Brain pericyte (primary cell): ENCODE data around the gene HSPB7.
"Not testable (repeated sequence)": the region's sequence is repeated elsewhere in the genome, so short reads cannot be mapped to it uniquely, and the experiment has no call there.

Experiments used
- DNase-seq: peaks from one replicate; pipeline ENCODE4 v3.0.0-alpha.2; 2012; ENCODE audit warnings: low read depth, low spot score

HSPB7 gene

DNA sequence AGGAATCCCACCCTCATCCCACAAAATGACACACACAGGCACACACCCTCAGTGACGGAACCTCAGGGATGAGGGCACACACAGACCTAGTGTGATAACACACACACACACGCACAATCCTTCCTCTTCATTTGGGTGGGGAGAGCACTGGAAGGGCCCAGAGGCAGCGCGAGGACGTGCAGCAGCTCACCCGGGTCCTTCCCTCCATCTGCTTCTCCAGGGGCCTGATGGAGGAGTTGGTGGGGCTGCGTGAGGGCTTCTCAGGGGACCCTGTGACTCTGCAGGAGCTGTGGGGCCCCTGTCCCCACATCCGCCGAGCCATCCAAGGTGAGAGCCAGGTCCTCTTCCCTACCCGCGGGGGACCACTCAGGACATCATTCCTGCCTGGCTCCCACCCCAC, 4.5 kb upstream of the HSPB7 start:
- DNase-seq, result no peak

DNA sequence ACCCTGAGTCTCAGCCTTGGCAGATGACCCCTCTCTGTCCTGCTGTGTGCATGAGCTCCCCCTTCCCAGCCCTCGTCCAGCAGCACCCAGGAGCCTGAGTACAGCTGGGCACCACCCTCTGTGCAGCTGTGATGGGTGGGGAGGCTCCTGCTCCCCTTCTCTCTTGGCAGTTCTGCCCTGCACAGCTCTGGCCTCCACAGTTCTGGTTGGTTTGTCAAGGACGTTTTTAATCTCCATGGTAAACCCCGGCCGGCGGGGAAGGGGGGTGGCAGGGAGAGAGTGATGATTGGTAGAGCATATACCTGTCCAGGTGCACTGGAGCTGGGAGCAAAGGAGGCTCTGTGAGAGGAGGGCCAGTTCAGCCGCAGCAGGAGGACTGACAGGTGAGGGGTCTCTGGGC, 3.8 kb upstream of the HSPB7 start, which contains the start of gene CLCNKA:
Gene CLCNKA, plus strand, starts transcription at position 356 of the 400 bp plus-strand sequence. CDS start 584 bp downstream, outside the sequence.
- no peak for DNase-seq

DNA sequence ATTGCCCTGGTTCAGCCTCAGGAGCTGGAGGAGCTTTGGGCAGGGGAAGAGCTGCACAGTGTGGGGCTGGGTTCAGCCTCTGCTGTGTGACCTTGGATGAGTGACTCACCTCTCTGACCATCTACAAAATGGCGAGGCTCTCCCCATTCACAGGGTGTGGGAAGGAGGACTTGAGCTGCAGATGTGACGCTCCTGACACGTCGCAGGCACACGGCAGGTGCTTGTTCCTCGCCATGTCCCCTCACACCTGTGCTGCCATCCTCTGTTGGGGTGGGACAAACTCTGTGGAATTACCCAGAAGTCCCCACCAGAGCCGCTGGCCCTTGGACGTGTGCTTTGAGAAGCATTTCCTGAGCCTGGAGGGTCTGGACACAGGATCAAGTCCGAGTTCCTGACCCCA, 3.0 kb upstream of the HSPB7 start:
- DNase-seq, result not testable (repeated sequence)

DNA sequence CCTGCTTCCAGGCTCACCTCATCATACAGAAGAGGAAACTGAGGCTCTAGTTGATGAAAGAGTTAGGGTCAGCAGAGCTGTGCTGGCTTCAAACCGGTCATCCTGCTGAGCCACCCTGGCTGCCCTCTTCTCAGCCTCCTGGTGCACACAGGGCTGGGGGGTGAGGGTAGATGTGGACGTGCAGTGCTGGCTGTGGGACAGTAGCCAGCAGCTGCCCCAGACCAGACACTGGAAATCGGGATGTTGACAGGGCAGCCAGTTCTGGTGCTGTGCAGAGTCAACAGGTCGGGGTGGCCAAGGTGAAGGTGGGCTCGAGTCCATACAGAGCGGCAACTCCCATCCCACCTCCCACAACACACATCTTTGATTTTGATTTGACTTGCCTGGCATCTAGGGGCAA, 2.5 kb upstream of the HSPB7 start:
- DNase-seq, result no peak

DNA sequence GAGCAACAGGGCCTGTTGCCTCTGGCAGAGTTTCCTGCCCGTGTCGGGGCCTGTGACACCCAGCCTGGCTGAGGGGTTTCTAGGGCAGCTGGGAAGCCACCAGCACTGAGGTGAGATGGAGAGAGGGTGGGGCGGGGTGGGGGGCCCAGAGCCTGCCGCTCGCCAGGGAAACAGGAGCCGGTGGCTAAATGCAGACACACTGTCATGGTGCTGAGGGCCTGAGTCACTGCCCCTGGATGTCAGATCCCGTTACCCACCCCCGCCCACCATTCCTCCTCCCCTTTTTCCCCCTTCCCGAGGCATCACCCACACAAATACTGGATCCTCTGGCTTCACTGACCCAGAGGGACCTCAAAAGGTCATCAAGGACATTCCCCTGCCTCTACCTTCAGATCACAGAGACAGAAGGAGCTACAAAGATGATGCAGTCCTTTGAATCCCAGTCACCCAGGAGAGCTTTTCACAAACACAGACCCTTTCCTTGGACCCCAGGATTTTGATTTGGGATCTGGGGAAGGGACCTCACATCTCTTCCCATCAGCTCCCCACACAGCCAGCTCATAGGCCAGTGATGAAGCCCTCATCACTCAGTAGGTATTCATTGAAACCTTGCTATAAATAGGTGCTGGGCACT, 1.9 kb upstream of the HSPB7 start:
- DNase-seq, result no peak

DNA sequence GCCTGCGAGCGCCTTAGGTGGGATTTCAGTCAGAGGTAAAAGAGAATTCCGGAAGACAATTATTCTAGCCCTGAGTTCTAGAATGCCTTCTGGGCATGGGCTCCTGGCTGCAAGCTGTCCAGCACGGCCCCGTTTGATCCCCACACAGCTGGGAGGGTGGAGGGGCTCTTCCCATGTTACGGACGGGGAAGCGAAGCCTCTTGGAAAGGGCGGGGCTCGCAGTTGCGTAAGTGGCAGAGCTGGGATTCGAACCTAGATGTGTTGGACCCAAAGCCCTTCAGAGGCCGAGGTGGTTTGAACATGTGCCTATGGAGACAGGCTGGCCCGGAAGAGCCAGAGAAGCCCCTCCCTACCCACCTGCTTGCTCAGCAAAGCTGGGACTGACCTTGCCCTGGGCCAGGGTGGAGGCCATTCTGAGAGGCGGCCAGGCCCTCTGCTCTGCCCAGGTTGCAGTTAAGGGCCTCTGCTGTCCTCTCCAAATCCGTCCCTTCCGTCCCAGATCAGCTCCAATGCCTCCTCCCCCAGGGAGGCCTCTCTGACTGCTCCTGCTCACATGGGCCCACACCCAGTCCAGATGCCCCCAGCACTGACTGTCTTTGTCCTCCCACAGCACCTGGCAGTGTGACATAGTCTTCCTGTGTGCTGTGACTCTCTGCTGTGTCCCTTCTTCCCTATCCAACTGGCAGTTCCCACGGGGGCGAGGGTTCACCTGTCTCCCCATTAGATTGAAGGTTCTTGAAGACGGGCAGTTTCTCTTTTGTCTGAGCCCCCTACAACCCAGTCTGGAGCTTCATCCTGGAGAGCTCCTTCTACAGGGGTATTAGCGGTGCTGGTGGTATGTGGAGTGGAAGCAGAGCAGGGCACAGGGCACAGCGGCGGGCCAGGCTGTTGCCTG, 1.2 kb upstream of the HSPB7 start:
- DNase-seq, result no peak

DNA sequence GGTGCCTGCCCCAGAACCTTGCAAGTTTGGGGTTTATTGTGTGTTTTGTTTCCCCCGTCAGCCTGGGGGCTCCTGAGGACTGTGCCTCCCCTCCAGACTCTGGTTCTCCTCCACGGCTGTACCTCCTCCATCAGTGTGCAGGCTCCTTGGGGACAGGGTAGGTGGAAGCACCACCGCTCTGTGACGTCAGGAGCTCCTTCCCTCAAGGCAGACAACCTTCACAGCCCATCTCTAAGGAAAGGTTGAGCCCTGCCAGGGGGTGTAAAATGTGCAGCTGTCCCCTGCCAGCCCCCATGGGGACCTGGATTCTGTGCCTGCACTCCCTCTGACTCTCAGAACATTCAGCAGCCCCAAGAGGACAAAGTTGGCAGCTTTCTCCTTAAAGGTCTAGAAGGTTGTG, 465 bp upstream of the HSPB7 start:
- DNase-seq, result no peak

DNA sequence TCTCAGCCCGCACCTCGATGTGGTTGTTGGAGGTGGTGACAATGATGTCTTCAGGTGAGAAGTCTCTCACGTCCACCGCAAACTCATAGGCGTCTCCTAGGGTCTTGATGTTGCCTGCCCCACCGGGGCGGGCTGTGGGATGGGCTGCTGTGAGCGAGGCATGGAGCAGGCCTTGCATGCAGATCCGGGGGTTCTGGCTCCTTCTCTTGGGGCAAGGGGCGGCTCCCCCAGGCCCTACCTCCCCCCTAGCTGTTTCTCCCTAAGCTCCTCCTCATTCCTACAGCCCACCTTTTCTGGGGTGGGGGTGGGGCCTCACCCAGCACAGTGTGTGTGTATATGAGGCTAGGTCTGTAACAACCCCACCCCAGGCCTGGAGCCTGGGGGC, 775 bp downstream of the HSPB7 start:
- DNase-seq, result no peak

DNA sequence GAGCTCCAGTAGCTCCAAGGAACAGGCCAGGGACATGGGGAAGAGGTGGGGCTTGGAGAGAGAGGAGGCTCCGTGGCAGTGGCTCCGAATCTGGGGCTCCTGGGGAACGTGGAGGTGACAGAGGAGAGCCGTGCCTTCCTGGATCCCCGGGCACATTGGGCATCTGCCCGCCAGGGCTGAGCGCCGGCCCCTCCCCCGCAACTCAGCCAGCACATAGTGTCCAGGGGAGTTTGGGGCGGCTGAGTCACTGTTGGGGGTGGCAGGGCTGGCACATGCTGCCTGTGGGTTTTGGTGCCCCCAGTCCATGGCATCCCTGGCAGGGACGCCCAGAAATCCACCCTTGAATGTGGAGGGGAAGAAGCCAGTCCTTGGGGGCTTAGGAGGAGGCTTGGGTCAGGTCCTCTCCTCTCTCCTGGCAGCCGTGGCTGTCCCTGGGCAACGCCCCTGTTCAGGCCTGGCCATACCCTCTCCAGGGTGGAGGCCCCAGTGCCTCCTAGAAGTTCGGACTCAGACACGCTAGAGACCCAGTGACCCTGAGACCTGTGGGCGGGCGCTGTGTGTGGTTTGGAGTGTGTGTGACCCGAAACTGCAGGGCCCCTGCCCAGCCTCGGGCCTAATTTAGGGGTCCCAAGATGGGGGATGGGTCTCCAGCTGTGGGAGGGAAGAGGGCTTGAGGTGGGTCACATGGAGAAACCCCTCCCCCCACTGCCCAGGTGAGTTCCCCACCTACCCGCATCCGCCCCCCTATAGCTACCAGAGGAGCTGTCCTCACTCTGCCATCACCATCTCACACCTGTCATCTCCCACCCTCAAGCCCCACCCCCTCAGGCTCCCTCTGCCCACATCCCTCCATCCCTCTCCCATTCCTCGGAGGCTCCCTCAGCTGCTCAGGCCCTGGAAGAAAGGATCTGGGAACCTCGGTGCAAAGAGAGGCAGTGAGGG, 1.6 kb downstream of the HSPB7 start:
- DNase-seq, result no peak

DNA sequence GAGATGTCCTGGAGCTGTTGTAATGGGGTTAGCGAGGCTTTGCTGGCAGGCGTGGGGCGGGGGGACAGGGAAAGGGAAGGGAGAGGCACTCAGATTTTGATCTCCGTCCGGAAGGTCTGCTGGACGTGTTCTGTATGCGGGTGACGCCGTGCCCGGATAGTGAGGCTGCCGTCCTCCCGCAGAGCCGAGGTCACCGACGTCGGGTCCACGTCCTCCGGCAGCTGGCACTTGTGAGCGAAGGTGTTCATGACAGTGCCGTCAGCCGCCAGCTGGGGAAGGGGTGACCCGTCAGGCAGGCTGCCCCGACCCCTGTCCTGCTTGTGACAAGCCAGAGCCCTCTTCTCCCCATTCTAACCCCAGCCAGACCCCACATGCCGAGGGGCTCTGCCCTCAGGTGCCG, 2.4 kb downstream of the HSPB7 start:
- no peak for DNase-seq

DNA sequence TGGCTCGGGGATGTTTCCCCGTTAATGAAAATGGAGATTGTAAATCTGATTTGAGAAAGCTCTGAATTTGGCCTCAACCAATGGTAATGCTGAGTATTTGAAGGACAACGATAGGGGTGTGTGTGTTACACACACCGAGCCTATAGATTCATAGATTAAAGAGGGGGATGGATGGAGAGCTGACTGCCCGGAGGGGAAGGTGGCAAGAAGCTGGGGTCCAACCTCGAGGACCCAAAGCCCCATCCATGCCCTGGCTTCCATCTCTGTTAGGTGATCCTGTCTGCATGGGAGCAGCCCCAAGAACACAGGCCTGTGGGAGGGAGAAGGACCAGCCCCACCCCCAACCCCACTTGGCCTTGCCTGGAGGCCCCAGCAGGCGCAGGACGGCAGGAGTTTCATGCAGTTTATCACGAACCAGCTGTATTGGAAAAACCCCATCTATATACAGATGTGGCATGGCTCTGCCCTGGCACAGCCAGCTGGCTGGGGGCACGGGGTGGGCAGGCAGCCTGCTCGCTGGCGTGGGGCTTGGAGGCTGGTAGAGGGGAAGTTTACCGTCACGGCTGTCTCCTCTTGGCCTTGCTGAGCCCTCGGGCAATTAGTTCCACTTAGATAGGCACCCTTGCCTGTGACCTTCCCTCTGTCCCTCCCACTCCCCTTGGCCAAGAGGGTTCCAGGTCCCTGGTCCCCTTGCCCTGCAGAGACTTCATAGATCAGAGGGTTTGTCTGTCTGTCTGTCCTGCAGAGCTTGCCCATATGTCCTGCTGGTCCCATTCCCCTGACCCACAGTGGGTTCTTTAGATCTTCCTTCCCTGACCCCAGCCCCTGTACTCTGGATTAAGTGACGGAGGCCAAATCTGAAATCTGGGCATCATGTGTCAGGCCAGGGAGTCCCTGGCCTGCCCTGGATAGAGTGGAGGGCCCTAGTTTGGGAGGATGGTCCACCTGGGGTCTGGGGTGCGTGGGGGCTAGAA, 3.0 kb downstream of the HSPB7 start:
- no peak for DNase-seq

DNA sequence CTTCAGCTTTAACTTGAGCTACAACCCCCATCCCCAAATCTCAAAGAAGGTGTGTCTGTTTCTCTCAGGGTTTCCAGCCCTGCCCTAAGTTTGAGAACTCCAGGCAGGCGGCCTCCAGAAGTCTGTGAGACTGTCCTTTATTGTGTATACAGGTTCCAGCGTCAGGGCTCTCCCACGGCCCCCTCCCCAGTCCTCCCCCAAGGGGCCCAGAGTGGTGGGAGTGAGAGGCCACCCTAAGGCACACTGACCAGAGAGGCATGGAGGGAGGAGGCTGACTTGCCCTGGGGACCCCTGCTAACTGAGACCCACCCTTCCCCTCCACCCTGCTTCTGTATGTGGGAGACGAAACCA, 4.0 kb downstream of the HSPB7 start:
- no peak for DNase-seq

DNA sequence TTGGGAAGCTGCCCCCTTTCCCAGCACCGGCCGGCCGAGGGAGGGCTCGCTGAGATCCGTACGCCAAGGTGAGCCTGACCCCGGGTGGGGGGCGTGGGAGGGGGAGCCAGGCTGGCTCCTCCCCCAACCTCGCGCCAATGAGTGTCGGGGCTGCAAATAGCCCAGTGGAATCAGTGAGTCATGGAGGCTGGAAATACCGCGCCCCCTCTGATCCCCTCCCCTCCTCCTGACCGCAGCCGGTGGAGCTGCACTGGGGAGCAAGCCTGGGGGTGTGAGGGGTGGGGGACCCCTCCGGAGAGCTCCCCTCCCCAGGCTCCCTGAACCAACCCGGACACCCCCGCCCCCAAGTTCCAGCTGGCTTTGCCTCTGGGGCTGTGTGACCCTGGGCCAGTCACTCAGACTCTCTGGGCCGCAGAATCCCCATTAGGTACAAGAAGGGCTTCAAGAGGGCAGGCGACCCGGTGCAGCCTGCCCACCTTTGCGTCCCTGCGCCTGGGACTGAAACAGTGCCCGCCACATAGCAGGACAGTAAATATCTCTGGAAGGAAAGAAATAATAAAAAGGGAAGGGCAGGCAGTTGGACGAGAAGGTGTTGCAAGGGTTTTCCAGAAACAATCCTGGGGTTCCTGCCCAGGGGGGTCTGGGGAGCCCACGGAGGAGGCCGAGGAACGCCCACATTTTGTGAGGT, 4.5 kb downstream of the HSPB7 start:
- DNase-seq, result no peak

DNA sequence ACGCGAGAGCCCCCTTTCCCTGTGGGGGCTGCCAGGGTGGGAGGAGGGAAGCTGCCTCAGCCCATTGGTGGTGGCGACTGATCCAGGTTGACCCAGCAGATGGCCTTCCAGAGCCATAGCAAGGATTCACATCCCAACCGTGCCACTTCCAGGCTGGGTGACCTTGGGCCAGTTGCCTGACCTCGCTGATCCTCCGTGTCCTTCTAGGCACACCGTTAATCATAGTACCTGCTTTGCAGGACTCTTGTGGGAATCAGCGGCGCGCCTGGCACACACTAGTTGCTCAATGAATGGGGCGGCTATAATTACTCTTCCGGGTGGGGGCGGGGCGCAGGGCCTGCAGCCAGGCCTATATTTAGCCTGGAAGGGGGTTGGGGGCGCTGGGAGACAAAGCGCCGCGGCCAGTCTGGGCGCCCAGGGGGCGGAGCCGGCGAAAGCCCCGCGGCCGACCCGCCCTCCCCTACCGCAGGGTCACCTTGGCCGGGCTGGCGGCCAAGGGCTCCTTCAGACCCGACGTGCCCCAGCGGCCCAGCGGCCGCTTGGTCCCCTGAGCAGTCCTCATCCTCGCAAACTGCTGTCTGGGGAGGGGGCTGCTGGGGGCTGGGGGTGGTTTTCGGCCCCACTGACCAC, 5.1 kb downstream of the HSPB7 start:
- DNase-seq, result no peak

DNA sequence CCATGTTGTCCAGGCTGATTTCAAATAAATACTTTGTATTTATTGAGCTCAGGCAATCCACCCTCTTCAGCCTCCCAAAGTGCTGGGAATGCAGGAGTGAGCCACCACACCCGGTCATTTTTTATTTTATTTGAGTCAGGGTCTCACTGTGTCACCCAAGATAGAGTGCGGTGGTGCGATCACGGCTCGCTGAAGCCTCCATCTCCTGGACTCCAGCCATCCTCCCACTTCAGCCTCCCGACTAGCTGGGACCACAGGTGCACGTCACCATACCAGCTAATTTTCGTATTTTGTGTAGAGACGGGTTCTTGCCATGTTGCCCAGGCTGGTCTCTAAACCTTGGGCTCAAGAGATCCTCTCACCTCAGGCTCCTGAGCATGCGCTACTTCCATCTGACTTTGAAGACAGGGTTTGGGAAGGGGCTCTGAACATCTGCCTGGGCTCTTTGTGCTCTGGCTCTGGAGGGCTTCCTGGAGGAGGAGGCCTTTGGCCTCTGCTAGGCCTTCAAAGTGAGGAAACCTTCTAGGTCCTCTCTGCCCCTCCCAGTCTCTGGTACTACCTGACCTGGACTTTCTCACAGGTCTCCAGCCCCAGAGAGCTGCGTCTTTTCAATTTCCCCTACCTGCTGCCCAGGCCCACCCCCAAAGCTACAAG, 5.8 kb downstream of the HSPB7 start:
- DNase-seq, result no peak

DNA sequence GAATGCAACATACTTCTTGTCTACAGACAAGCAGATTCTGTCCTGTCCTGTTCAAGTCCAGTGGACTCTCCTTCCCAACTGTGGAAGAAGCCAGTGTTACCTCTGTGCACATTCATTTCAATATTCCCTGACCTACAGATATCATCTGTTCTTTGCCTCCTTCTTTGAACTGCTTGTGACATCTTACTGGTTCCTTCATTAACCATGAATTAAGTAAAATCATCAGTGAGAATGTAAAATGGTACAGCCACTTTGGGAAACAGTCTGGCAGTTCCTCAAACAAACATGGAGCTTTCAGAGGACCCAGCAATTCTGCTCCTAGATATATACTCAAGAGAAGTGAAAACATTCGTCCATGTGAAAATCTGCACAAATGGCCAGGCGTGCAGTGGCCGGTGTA, 7.0 kb downstream of the HSPB7 start:
- DNase-seq, result no peak

DNA sequence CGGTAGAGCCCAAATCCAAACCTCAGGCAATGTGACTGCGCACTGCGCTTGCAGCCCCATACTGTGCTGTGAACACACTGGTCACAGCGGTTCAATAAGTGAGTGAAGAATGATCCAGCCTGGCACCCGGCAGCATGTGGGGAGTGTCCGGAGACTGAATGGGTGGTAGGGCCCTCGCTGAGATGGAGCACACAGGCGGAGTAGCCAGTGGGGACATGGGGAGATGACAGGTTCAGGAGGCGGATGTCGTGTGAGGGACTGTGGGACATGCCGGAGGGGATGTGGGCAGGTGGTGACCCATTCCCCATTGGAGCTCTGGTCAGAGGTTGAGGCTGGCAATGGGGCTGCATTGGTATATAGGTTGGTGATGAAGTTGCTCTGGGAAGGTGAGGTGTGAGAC, 8.2 kb downstream of the HSPB7 start:
- no peak for DNase-seq

DNA sequence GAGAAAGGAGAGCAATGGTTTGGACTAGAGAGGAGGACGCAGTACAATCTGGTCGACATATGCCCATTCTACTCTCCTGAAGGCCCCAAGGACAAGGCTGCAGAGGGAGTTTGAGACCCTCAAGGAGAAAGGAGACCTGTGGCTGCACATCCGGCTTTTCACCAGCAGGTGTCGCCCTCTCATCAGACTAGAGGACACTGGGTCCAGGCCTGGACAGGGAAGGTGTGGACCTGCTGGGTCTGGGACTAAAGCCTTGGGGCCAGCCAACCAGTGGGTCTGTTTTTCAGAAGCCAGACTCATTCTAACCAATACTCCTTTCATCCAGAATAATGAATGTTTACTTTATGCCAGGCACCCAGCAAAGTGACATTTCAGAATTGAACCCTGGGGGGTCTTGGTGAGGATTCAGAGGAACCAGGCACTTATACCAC, 8.8 kb downstream of the HSPB7 start:
- DNase-seq, result no peak

DNA sequence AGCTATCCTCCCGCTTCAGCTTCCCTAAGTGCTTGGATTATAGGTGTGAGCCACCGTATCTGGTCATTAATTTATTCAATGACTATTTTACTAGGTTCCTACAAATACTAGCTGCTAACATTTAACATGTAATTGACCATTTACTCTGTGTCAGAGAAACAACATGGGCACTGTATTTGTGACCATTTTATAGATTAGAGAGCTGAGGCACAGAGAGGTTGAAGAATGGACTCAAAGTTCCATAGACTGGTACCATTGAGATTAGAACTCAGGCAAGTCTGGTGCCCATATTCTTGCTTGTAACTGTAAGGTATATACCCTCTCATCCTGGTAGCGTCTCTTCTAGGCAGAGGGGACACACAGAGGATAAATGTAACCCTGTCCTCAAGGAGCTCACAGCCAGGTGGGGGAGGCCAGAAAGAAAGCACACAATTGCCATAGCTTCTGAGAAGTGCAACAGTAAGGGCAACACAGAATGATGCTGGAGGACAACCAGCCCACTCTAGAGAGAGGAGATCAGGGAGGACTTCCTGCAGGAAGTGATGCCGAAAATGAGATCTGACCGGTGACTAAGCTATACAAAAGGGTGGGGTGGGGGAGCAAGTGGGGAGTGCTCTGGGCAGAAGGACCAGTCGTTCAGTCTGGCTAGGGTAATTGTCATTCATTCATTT, 10.0 kb downstream of the HSPB7 start:
- no peak for DNase-seq
